Mammary epithelial cell (primary cell): ENCODE results near the gene ZBTB20.

Experiments
- EZH2 ChIP-seq: IDR thresholded peaks from 2 replicates; pipeline ENCODE4 v1.6.1; 2012; ENCODE audit warnings: low read length, inconsistent platforms, borderline replicate concordance
- TF ChIP-seq, protein P1 (sequence below), 2 donors: IDR thresholded peaks in 1 of 2; conservative IDR thresholded peaks in 1 of 2; 2 replicates each; pipeline ENCODE4 v1.5.1; 2011 to 2012; ENCODE audit warnings: inconsistent platforms in 2 of 2, low read length in 2 of 2, mild to moderate bottlenecking in 2 of 2, control low read depth in 1 of 2, low read depth in 1 of 2; ENCODE audit not compliant: insufficient read depth in 1 of 2; ENCODE audit errors: extremely low read depth in 1 of 2

DNA sequence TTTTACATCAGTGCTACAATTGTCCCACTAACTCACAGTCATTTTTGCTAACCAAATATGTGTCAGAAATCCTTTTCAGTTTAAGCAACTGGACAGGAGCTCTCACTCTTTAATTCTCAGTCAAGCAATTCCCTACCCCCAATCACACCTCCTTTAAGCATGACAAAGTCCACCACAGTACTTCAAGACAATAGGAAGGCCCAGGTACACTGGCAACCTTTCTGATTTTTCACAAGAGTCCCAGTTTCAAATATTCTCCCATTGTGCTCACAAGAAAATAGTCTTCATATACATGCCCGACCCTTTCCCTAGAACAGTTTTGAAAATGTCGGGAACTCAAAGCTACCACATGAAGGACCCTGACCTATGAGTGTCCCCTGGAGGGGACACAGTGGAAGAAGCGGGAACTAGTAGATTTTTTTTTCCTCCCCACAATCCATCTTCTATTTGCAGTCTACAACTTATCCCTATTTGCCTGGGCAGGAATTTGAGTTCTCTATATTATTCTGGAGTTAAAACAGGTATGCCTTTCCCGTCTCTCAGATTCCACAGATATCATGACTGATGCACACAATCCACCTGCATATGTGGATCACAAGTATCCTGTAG, 439.7 kb downstream of the ZBTB20 start:
- TF ChIP-seq, protein P1, sequence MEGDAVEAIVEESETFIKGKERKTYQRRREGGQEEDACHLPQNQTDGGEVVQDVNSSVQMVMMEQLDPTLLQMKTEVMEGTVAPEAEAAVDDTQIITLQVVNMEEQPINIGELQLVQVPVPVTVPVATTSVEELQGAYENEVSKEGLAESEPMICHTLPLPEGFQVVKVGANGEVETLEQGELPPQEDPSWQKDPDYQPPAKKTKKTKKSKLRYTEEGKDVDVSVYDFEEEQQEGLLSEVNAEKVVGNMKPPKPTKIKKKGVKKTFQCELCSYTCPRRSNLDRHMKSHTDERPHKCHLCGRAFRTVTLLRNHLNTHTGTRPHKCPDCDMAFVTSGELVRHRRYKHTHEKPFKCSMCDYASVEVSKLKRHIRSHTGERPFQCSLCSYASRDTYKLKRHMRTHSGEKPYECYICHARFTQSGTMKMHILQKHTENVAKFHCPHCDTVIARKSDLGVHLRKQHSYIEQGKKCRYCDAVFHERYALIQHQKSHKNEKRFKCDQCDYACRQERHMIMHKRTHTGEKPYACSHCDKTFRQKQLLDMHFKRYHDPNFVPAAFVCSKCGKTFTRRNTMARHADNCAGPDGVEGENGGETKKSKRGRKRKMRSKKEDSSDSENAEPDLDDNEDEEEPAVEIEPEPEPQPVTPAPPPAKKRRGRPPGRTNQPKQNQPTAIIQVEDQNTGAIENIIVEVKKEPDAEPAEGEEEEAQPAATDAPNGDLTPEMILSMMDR (conservative IDR thresholded peaks at IDR 0.05 in 1 of 2, IDR thresholded peaks at IDR 0.05 in 1 of 2; ENCODE audit: extremely low read depth in 1 of 2, insufficient read depth in 1 of 2, low read depth in 1 of 2, low read length in 2 of 2): no peak
- TF ChIP-seq EZH2: no peak
